HCT116 (cell line): Measurements from ENCODE around the gene USP3.

ENCODE experiments used
- CTCF ChIP-seq, 3 experiments: fragments of 200-600 bp in 1 of 3; sonication (generic) in 1 of 3; IDR thresholded peaks in 2 of 3; conservative IDR thresholded peaks in 1 of 3; 2 replicates each; pipeline ENCODE4 v1.5.1; 2012 to 2017; ENCODE audit warnings: low read depth in 2 of 3, low read length in 2 of 3, antibody characterized with exemption in 1 of 3, borderline replicate concordance in 1 of 3, control low read depth in 1 of 3, mild to moderate bottlenecking in 1 of 3, mixed read lengths in 1 of 3, mixed run types in 1 of 3, moderate library complexity in 1 of 3; ENCODE audit not compliant: insufficient read depth in 1 of 3
- EZH2 ChIP-seq: fragments of 200-600 bp; sonication (generic); IDR thresholded peaks from 2 replicates; pipeline ENCODE4 v1.6.1; 2017; ENCODE audit warnings: antibody characterized with exemption, mixed run types
- POLR2A ChIP-seq: IDR thresholded peaks from 2 replicates; pipeline ENCODE4 v1.7.0; 2011; ENCODE audit warnings: borderline replicate concordance; ENCODE audit not compliant: insufficient read depth, insufficient read length; ENCODE audit errors: extremely low read depth
- POLR2AphosphoS5 ChIP-seq: IDR thresholded peaks from 2 replicates; pipeline ENCODE4 v1.6.1; 2011; ENCODE audit warnings: mild to moderate bottlenecking, low read depth, low read length, moderate library complexity
- REST ChIP-seq: IDR thresholded peaks from 2 replicates; pipeline ENCODE4 v1.6.1; 2012; ENCODE audit warnings: low read depth
- SRF ChIP-seq: IDR thresholded peaks from 2 replicates; pipeline ENCODE4 v1.6.1; 2012; ENCODE audit warnings: low read depth
- TCF7L2 ChIP-seq: IDR thresholded peaks from 2 replicates; pipeline ENCODE4 v1.7.0; 2011; ENCODE audit warnings: borderline replicate concordance, inconsistent platforms; ENCODE audit not compliant: insufficient read depth, insufficient read length; ENCODE audit errors: extremely low read depth
- YY1 ChIP-seq: IDR thresholded peaks from 2 replicates; pipeline ENCODE4 v1.6.1; 2011; ENCODE audit warnings: low read length, low read depth, moderate library complexity, mild to moderate bottlenecking; ENCODE audit not compliant: insufficient replicate concordance; ENCODE audit errors: extremely low read depth
- ZBTB33 ChIP-seq: IDR thresholded peaks from 2 replicates; pipeline ENCODE4 v1.6.1; 2011; ENCODE audit warnings: mild to moderate bottlenecking, low read length, moderate library complexity; ENCODE audit not compliant: insufficient replicate concordance; ENCODE audit errors: extremely low read depth

GRCh38 chr15:63575312-63575711, 70.9 kb downstream of the USP3 start:
- TF ChIP-seq SRF, result no peak
- TF ChIP-seq REST, result no peak
- TF ChIP-seq CTCF (IDR thresholded peaks at IDR 0.05 in 2 of 3, conservative IDR thresholded peaks at IDR 0.05 in 1 of 3; ENCODE audit: borderline replicate concordance in 1 of 3, insufficient read depth in 1 of 3, low read depth in 2 of 3, low read length in 2 of 3), result no peak
- no peak for TF ChIP-seq EZH2
- no peak for TF ChIP-seq TCF7L2
- TF ChIP-seq YY1, result no peak
- no peak for TF ChIP-seq ZBTB33
- no peak for TF ChIP-seq POLR2A
- TF ChIP-seq POLR2AphosphoS5, result no peak
